SK-N-SH treated with all-trans-retinoic acid at 6 μM for 48 hours (cell line): ENCODE measurements around the gene PDGFRA.

Experiments used
- ATAC-seq: fragments of 200-7000 bp; cut with Tn5 transposase; 3 replicates; pipeline ENCODE4 v1.9.1; 2020; ENCODE audit warnings: mild to moderate bottlenecking, moderate library complexity
- ARNTL ChIP-seq: fragments of 450-650 bp; formaldehyde crosslinking; IDR thresholded peaks from 2 replicates; pipeline ENCODE4 v1.5.0; 2020; ENCODE audit warnings: low read depth, mild to moderate bottlenecking, moderate library complexity, borderline replicate concordance
- BACH2 ChIP-seq: fragments of 250-450 bp; sonication (Bioruptor Pico); IDR thresholded peaks from 2 replicates; pipeline ENCODE4 v1.9.0; 2021; ENCODE audit warnings: mild to moderate bottlenecking, borderline replicate concordance
- CREB5 ChIP-seq: fragments of 250-450 bp; sonication (Bioruptor Pico); IDR thresholded peaks from 2 replicates; pipeline ENCODE4 v1.5.1; 2020; ENCODE audit warnings: low read depth, mild to moderate bottlenecking, moderate library complexity
- CSDC2 ChIP-seq: fragments of 250-450 bp; sonication (Bioruptor Pico); IDR thresholded peaks from 2 replicates; pipeline ENCODE4 v1.5.0; 2020; ENCODE audit warnings: mild to moderate bottlenecking, moderate library complexity
- ESRRG ChIP-seq: fragments of 250-450 bp; sonication (Bioruptor Pico); IDR thresholded peaks from 2 replicates; pipeline ENCODE4 v1.6.1; 2021; ENCODE audit warnings: mild to moderate bottlenecking
- GLIS3 ChIP-seq: fragments of 250-450 bp; sonication (Bioruptor Pico); IDR thresholded peaks from 2 replicates; pipeline ENCODE4 v1.5.0; 2020; ENCODE audit warnings: mild to moderate bottlenecking, moderate library complexity
- ISL1 ChIP-seq: fragments of 250-450 bp; sonication (Bioruptor Pico); IDR thresholded peaks from 2 replicates; pipeline ENCODE4 v2.1.2; 2022; ENCODE audit warnings: mild to moderate bottlenecking, moderate library complexity
- OSR1 ChIP-seq: fragments of 250-450 bp; sonication (Bioruptor Pico); IDR thresholded peaks from 2 replicates; pipeline ENCODE4 v1.8.0; 2022; ENCODE audit warnings: moderate library complexity, mild to moderate bottlenecking, inconsistent platforms
- PATZ1 ChIP-seq: fragments of 250-450 bp; sonication (Bioruptor Pico); IDR thresholded peaks from 2 replicates; pipeline ENCODE4 v1.8.0; 2020; ENCODE audit warnings: mild to moderate bottlenecking, moderate library complexity, borderline replicate concordance
- POU6F1 ChIP-seq: fragments of 250-450 bp; sonication (Bioruptor Pico); IDR thresholded peaks from 2 replicates; pipeline ENCODE4 v1.8.0; 2021; ENCODE audit warnings: low read depth, mild to moderate bottlenecking, moderate library complexity, borderline replicate concordance
- PPARA ChIP-seq: fragments of 250-450 bp; sonication (Bioruptor Pico); IDR thresholded peaks from 2 replicates; pipeline ENCODE4 v1.5.0; 2020; ENCODE audit warnings: mild to moderate bottlenecking, borderline replicate concordance
- RARB ChIP-seq: fragments of 250-450 bp; sonication (Bioruptor Pico); IDR thresholded peaks from 2 replicates; pipeline ENCODE4 v1.8.0; 2021; ENCODE audit warnings: mild to moderate bottlenecking, moderate library complexity
- SNAI2 ChIP-seq: fragments of 250-450 bp; sonication (Bioruptor Pico); IDR thresholded peaks from 2 replicates; pipeline ENCODE4 v1.5.0; 2020; ENCODE audit warnings: mild to moderate bottlenecking, moderate library complexity
- TCF4 ChIP-seq: fragments of 250-450 bp; sonication (Bioruptor Pico); IDR thresholded peaks from 2 replicates; pipeline ENCODE4 v1.8.0; 2021; ENCODE audit warnings: mild to moderate bottlenecking, moderate library complexity, borderline replicate concordance
- TOX ChIP-seq: fragments of 250-450 bp; sonication (Bioruptor Pico); IDR thresholded peaks from 2 replicates; pipeline ENCODE4 v1.8.0; 2021; ENCODE audit warnings: mild to moderate bottlenecking, moderate library complexity, borderline replicate concordance
- ZC3H10 ChIP-seq: fragments of 250-450 bp; sonication (Bioruptor Pico); IDR thresholded peaks from 2 replicates; pipeline ENCODE4 v1.5.1; 2021; ENCODE audit warnings: mild to moderate bottlenecking, moderate library complexity
- ZFP3 ChIP-seq: fragments of 250-450 bp; sonication (Bioruptor Pico); IDR thresholded peaks from 2 replicates; pipeline ENCODE4 v1.5.0; 2020; ENCODE audit warnings: mild to moderate bottlenecking, moderate library complexity
- ZNF565 ChIP-seq: fragments of 450-650 bp; formaldehyde crosslinking; conservative IDR thresholded peaks from 2 replicates; pipeline ENCODE4 v1.5.0; 2020; ENCODE audit warnings: low read depth, mild to moderate bottlenecking, moderate library complexity
- ZNF70 ChIP-seq: fragments of 450-650 bp; formaldehyde crosslinking; IDR thresholded peaks from 2 replicates; pipeline ENCODE4 v1.5.0; 2020; ENCODE audit warnings: mild to moderate bottlenecking, moderate library complexity
- ZNF8 ChIP-seq: fragments of 450-650 bp; formaldehyde crosslinking; IDR thresholded peaks from 2 replicates; pipeline ENCODE4 v1.5.0; 2020; ENCODE audit warnings: mild to moderate bottlenecking, moderate library complexity
- TF ChIP-seq, protein P1 (sequence below): fragments of 250-450 bp; sonication (Bioruptor Pico); IDR thresholded peaks from 2 replicates; pipeline ENCODE4 v1.5.0; 2020; ENCODE audit warnings: mild to moderate bottlenecking, moderate library complexity
- TF ChIP-seq, protein P2 (sequence below): fragments of 250-450 bp; sonication (Bioruptor Pico); IDR thresholded peaks from 2 replicates; pipeline ENCODE4 v1.5.1; 2021; ENCODE audit warnings: mild to moderate bottlenecking, moderate library complexity

Gene PDGFRA

GRCh38 chr4:54187148-54187547, 41.9 kb upstream of the PDGFRA start:
- TF ChIP-seq ESRRG (no peak), GLIS3 (no peak)
- TF ChIP-seq, all 23 proteins: peak for 0
- no peak for ATAC-seq

- peak; percentile 94 for ATAC-seq
- TF ChIP-seq ISL1 (peak; percentile 28; the same call in 1 of the 2 replicates), BACH2 (CRISPR knock-in tag) (no peak)
- TF ChIP-seq, all 23 proteins: peak for 1
Observed at GRCh38 chr4:54189140-54189539, 40.0 kb upstream of the PDGFRA start.

- no peak for ATAC-seq
- TF ChIP-seq ZC3H10 (no peak), ZNF565 (CRISPR knock-in tag) (no peak), ZFP3 (CRISPR knock-in tag) (no peak), PPARA (no peak), RARB (CRISPR knock-in tag) (no peak), ISL1 (no peak), CSDC2 (CRISPR knock-in tag) (no peak), TCF4 (CRISPR knock-in tag) (no peak), ZNF8 (CRISPR knock-in tag) (no peak), GLIS3 (no peak), SNAI2 (CRISPR knock-in tag) (no peak), ARNTL (CRISPR knock-in tag) (no peak), ZNF70 (CRISPR knock-in tag) (no peak)
- TF ChIP-seq, protein P1, sequence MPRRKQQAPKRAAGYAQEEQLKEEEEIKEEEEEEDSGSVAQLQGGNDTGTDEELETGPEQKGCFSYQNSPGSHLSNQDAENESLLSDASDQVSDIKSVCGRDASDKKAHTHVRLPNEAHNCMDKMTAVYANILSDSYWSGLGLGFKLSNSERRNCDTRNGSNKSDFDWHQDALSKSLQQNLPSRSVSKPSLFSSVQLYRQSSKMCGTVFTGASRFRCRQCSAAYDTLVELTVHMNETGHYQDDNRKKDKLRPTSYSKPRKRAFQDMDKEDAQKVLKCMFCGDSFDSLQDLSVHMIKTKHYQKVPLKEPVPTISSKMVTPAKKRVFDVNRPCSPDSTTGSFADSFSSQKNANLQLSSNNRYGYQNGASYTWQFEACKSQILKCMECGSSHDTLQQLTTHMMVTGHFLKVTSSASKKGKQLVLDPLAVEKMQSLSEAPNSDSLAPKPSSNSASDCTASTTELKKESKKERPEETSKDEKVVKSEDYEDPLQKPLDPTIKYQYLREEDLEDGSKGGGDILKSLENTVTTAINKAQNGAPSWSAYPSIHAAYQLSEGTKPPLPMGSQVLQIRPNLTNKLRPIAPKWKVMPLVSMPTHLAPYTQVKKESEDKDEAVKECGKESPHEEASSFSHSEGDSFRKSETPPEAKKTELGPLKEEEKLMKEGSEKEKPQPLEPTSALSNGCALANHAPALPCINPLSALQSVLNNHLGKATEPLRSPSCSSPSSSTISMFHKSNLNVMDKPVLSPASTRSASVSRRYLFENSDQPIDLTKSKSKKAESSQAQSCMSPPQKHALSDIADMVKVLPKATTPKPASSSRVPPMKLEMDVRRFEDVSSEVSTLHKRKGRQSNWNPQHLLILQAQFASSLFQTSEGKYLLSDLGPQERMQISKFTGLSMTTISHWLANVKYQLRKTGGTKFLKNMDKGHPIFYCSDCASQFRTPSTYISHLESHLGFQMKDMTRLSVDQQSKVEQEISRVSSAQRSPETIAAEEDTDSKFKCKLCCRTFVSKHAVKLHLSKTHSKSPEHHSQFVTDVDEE (CRISPR knock-in tag): no peak
Observed at GRCh38 chr4:54192811-54193210, 36.3 kb upstream of the PDGFRA start.

- TF ChIP-seq TCF4 (CRISPR knock-in tag): no peak
- no peak for TF ChIP-seq ARNTL (CRISPR knock-in tag)
- TF ChIP-seq RARB (CRISPR knock-in tag): no peak
- TF ChIP-seq ZFP3 (CRISPR knock-in tag): no peak
- no peak for TF ChIP-seq ISL1
- no peak for TF ChIP-seq ZNF70 (CRISPR knock-in tag)
- TF ChIP-seq ZC3H10: no peak
- ATAC-seq: peak; percentile 6; the same call in 1 of the 3 replicates
Observed at GRCh38 chr4:54197926-54198325, 31.2 kb upstream of the PDGFRA start.

DNA sequence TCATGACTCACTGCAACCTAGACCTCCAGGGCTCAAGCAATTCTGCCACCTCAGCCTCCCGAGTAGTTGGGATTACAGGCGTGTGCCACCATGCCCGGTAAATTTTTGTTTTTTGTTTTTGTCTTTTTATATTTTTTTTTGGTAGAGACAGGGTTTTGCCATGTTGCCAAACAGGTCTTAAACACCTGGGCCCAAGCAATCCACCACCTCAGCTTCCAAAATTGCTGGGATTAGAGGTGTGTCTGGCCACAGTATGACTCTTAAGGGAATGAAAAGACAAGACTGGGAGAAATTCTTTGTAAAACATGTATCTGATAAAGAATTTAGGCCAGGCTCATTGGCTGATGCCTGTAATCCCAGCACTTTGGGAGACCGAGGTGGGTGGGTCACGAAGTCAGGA, 29.2 kb upstream of the PDGFRA start:
- no peak for ATAC-seq
- TF ChIP-seq ISL1 (no peak), ZFP3 (CRISPR knock-in tag) (no peak), ZNF8 (CRISPR knock-in tag) (no peak), GLIS3 (no peak), OSR1 (CRISPR knock-in tag) (no peak), RARB (CRISPR knock-in tag) (no peak), ARNTL (CRISPR knock-in tag) (no peak), ZC3H10 (no peak), PPARA (no peak), ESRRG (no peak), CREB5 (CRISPR knock-in tag) (no peak), PATZ1 (CRISPR knock-in tag) (no peak), POU6F1 (CRISPR knock-in tag) (no peak), CSDC2 (CRISPR knock-in tag) (no peak), TOX (no peak), SNAI2 (CRISPR knock-in tag) (no peak)
- TF ChIP-seq, protein P1 (CRISPR knock-in tag): no peak
- TF ChIP-seq, protein P2, sequence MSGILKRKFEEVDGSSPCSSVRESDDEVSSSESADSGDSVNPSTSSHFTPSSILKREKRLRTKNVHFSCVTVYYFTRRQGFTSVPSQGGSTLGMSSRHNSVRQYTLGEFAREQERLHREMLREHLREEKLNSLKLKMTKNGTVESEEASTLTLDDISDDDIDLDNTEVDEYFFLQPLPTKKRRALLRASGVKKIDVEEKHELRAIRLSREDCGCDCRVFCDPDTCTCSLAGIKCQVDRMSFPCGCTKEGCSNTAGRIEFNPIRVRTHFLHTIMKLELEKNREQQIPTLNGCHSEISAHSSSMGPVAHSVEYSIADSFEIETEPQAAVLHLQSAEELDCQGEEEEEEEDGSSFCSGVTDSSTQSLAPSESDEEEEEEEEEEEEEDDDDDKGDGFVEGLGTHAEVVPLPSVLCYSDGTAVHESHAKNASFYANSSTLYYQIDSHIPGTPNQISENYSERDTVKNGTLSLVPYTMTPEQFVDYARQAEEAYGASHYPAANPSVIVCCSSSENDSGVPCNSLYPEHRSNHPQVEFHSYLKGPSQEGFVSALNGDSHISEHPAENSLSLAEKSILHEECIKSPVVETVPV (CRISPR knock-in tag): no peak
